ENCODE measurements around the gene AEBP1.
A peak's percentile ranks its signal among the peaks of the same experiment; 100 is the strongest.

AEBP1 gene

GRCh38 chr7:44066494-44067063 is 37.6 kb upstream of the AEBP1 start:
- no peak for DNase-seq

- no peak for DNase-seq
Measured at GRCh38 chr7:44067064-44067951, 36.8 kb upstream of the AEBP1 start.

- DNase-seq, result no peak
Measured at GRCh38 chr7:44068054-44068453, 36.1 kb upstream of the AEBP1 start.

GRCh38 chr7:44071726-44072363 is 32.3 kb upstream of the AEBP1 start:
- no peak for DNase-seq

- peak in 7 of 14 donors; percentile 27 to 67 (median 40) for DNase-seq
Measured at GRCh38 chr7:44072364-44073231, 31.5 kb upstream of the AEBP1 start.

GRCh38 chr7:44073664-44074348 is 30.3 kb upstream of the AEBP1 start:
- DNase-seq, result peak in 11 of 14 donors; percentile 40 to 79 (median 69)

GRCh38 chr7:44074349-44074695 is 29.8 kb upstream of the AEBP1 start:
- DNase-seq, result no peak

- DNase-seq, result no peak
Measured at GRCh38 chr7:44075296-44076075, 28.7 kb upstream of the AEBP1 start.

GRCh38 chr7:44076101-44076895 is 27.8 kb upstream of the AEBP1 start:
- DNase-seq, result no peak

- DNase-seq, result no peak
Measured at GRCh38 chr7:44077061-44077460, 27.1 kb upstream of the AEBP1 start.

- no peak for DNase-seq
Measured at GRCh38 chr7:44077681-44078091, 26.5 kb upstream of the AEBP1 start.

- DNase-seq, result no peak
Measured at GRCh38 chr7:44078521-44078920, 25.6 kb upstream of the AEBP1 start.

- no peak for DNase-seq
Measured at GRCh38 chr7:44079331-44080021, 24.7 kb upstream of the AEBP1 start.

GRCh38 chr7:44080118-44080517 is 24.0 kb upstream of the AEBP1 start:
- DNase-seq, result no peak

GRCh38 chr7:44080686-44081265 is 23.4 kb upstream of the AEBP1 start:
- no peak for DNase-seq

- no peak for DNase-seq
Measured at GRCh38 chr7:44081266-44081748, 22.8 kb upstream of the AEBP1 start.

- DNase-seq, result peak; percentile 78 to 99 (median 96)
Measured at GRCh38 chr7:44082541-44083207, 21.5 kb upstream of the AEBP1 start.

- DNase-seq, result no peak
Measured at GRCh38 chr7:44083796-44084195, 20.3 kb upstream of the AEBP1 start.

GRCh38 chr7:44084701-44085100 is 19.4 kb upstream of the AEBP1 start:
- DNase-seq, result no peak

Data from C1 segment of cervical spinal cord (tissue), 14 donors.